ENCODE measurements around the gene QRICH1. TPM values are rescaled to one million over a fixed set of nuclear protein-coding genes. Genes with fewer than 3 reads are reported as not detected.

Gene QRICH1
- total and polyA plus RNA-seq, 2 of the 13 experiments (the other 11 are each of a cell fraction or from before 2014, with no cell fraction given), result 52.6 to 102 TPM

DNA sequence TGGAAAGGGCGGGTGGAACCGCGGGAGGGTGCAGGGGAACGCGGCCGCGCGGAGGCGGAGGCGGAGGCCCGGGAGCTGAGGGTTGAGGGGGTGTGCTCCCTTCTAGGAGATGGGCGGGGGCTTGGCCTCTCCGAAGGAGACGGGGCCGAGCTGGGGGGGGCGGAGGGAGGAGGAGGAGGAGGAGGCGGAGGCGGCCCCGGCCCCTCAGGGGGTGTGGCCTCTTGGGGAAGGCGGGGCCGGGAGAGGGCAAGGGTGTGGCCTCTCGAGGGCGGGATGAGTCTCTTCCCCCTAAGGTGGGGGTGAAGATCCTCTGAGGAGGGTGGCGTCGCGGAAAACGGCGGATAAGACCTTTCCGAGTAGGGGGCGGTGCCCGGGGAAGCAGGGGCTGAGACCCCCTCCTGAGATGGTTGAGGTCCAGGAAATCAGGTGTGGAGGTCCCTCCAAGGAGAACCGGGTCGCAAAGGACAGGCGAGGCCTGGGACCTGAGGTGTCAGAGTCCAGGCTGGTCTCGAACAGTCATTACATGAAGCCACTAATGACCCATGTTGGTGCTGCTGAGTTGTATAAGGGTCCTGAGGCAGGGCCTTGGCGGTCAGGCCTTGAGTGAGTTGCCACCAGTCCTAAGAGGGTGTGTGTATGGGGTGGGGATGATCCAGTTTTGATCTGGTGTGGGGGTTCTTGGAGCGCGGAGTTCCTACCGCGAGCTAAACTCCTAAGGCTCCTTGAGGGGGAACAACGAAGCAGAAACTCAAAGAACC lies 85.9 kb downstream of the QRICH1 start (continued):
- TF ChIP-seq ARNT (IDR thresholded peaks at IDR 0.05) (no peak), ZNF34 (CRISPR knock-in tag; IDR thresholded peaks at IDR 0.05; ENCODE audit: borderline replicate concordance) (no peak), ATRX (CRISPR knock-in tag; IDR thresholded peaks at IDR 0.05; ENCODE audit: borderline replicate concordance) (no peak), POLR2A (IDR thresholded peaks at IDR 0.05; ENCODE audit: insufficient read depth in 1 of 2, low read depth in 2 of 2, low read length in 2 of 2) (no peak), SRY (CRISPR knock-in tag; IDR thresholded peaks at IDR 0.05) (no peak), ZNF484 (CRISPR knock-in tag; IDR thresholded peaks at IDR 0.05; ENCODE audit: borderline replicate concordance, low read depth) (no peak), ZSCAN25 (CRISPR knock-in tag; IDR thresholded peaks at IDR 0.05) (no peak), ZNF367 (CRISPR knock-in tag; IDR thresholded peaks at IDR 0.05; ENCODE audit: borderline replicate concordance) (no peak), NCOA1 (CRISPR knock-in tag; IDR thresholded peaks at IDR 0.05) (no peak), ZNF552 (CRISPR knock-in tag; IDR thresholded peaks at IDR 0.05; ENCODE audit: borderline replicate concordance) (no peak), RFX1 (IDR thresholded peaks at IDR 0.05) (no peak), FOSL2 (CRISPR knock-in tag; IDR thresholded peaks at IDR 0.05) (no peak), NR3C1 (CRISPR knock-in tag; IDR thresholded peaks at IDR 0.05) (no peak), POLR2AphosphoS2 (IDR thresholded peaks at IDR 0.05; ENCODE audit: low read depth, low read length) (no peak), PTBP1 (IDR thresholded peaks at IDR 0.05; ENCODE audit: low read depth, low read length, poor library complexity, severe bottlenecking) (no peak), EHMT2 (IDR thresholded peaks at IDR 0.05; ENCODE audit: borderline replicate concordance, low read depth, low read length) (no peak), NFIB (CRISPR knock-in tag; IDR thresholded peaks at IDR 0.05; ENCODE audit: borderline replicate concordance) (0 out of 2 replicates have a peak, but pooled peaks have one; percentile 31), EED (CRISPR knock-in tag; IDR thresholded peaks at IDR 0.05) (no peak), MYPOP (CRISPR knock-in tag; IDR thresholded peaks at IDR 0.05) (no peak), ZNF207 (IDR thresholded peaks at IDR 0.05; ENCODE audit: borderline replicate concordance) (no peak), CHD2 (IDR thresholded peaks at IDR 0.05; ENCODE audit: low read depth, low read length) (no peak)
- TF ChIP-seq, protein P1, sequence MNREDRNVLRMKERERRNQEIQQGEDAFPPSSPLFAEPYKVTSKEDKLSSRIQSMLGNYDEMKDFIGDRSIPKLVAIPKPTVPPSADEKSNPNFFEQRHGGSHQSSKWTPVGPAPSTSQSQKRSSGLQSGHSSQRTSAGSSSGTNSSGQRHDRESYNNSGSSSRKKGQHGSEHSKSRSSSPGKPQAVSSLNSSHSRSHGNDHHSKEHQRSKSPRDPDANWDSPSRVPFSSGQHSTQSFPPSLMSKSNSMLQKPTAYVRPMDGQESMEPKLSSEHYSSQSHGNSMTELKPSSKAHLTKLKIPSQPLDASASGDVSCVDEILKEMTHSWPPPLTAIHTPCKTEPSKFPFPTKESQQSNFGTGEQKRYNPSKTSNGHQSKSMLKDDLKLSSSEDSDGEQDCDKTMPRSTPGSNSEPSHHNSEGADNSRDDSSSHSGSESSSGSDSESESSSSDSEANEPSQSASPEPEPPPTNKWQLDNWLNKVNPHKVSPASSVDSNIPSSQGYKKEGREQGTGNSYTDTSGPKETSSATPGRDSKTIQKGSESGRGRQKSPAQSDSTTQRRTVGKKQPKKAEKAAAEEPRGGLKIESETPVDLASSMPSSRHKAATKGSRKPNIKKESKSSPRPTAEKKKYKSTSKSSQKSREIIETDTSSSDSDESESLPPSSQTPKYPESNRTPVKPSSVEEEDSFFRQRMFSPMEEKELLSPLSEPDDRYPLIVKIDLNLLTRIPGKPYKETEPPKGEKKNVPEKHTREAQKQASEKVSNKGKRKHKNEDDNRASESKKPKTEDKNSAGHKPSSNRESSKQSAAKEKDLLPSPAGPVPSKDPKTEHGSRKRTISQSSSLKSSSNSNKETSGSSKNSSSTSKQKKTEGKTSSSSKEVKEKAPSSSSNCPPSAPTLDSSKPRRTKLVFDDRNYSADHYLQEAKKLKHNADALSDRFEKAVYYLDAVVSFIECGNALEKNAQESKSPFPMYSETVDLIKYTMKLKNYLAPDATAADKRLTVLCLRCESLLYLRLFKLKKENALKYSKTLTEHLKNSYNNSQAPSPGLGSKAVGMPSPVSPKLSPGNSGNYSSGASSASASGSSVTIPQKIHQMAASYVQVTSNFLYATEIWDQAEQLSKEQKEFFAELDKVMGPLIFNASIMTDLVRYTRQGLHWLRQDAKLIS (CRISPR knock-in tag; IDR thresholded peaks at IDR 0.05), result no peak
- TF ChIP-seq, protein P2, sequence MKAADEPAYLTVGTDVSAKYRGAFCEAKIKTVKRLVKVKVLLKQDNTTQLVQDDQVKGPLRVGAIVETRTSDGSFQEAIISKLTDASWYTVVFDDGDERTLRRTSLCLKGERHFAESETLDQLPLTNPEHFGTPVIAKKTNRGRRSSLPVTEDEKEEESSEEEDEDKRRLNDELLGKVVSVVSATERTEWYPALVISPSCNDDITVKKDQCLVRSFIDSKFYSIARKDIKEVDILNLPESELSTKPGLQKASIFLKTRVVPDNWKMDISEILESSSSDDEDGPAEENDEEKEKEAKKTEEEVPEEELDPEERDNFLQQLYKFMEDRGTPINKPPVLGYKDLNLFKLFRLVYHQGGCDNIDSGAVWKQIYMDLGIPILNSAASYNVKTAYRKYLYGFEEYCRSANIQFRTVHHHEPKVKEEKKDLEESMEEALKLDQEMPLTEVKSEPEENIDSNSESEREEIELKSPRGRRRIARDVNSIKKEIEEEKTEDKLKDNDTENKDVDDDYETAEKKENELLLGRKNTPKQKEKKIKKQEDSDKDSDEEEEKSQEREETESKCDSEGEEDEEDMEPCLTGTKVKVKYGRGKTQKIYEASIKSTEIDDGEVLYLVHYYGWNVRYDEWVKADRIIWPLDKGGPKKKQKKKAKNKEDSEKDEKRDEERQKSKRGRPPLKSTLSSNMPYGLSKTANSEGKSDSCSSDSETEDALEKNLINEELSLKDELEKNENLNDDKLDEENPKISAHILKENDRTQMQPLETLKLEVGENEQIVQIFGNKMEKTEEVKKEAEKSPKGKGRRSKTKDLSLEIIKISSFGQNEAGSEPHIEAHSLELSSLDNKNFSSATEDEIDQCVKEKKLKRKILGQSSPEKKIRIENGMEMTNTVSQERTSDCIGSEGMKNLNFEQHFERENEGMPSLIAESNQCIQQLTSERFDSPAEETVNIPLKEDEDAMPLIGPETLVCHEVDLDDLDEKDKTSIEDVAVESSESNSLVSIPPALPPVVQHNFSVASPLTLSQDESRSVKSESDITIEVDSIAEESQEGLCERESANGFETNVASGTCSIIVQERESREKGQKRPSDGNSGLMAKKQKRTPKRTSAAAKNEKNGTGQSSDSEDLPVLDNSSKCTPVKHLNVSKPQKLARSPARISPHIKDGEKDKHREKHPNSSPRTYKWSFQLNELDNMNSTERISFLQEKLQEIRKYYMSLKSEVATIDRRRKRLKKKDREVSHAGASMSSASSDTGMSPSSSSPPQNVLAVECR (CRISPR knock-in tag; IDR thresholded peaks at IDR 0.05; ENCODE audit: borderline replicate concordance), result no peak

Data from HepG2 (cell line).